ENCODE results near the gene CLDND1. TPM values are rescaled to one million over a fixed set of nuclear protein-coding genes. Genes with fewer than 3 reads are reported as not detected.

CLDND1 gene
- 142 and 143 TPM in 2 replicates for total RNA-seq

DNA sequence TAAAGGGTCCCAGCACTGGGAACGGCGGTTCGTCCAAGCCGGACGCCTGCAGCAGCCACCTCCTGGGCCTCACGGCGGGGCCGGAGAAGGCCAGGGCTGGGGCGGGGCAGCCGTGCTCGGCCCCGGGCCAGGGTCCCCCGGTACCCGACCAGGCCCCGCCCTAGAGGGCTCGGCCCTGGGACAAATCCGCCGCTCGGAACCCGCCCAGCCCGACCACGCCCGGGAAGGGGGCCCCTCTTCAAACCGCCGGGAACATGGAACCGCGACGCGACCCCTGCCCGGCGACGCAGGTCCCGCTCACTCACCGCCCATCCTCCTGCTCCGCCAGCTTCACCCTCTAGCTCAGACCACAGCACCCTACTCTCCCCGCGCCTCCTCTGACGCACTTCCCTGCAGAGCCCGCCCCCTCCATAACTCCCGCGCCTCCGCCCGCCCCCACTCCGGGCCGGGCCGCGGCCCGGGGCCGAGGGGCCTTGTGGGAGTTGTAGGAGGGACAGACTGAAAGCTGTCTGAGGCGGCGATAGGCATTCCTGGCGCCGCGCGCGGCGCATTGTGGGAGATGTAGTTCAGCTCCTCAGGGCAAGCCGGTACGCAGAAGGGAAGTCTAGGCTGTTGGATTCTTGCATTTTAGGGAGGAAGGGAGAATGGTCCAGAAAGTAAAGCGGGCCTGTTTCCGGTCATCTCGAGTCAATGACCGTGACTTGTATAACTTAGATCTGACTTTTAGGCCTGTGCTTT, at the start of gene CLDND1:
CLDND1 (minus strand) TSS at position 359 of the 738 bp plus-strand sequence. CDS start 1,478 bp downstream, outside the sequence.

GRCh38 chr3:98531622-98532274, 9.0 kb upstream of the CLDND1 start, which contains the start of gene GPR15:
TSS of gene GPR15 (plus strand) at chr3:98531978. CDS start at chr3:98532034, 56 bp downstream.

GRCh38 chr3:98497381-98497780, 25.3 kb downstream of the CLDND1 start, which contains the start of gene OR5K2:
TSS of gene OR5K2 (plus strand) at chr3:98497681. CDS start at chr3:98497681, 0 bp downstream.

Other genes with a start within 250 kb of the CLDND1 start
- not detected in 2 replicates for gene OR5H2, start 240.4 kb downstream of the CLDND1 start, total RNA-seq
- gene OR5K4, start 169.0 kb downstream of the CLDND1 start, total RNA-seq = not detected in 2 replicates
- gene OR5K3, start 132.2 kb downstream of the CLDND1 start, total RNA-seq = not detected in 2 replicates
- not detected in 2 replicates for gene OR5K1, start 59.7 kb downstream of the CLDND1 start, total RNA-seq
- gene OR5K2, start 25.2 kb downstream of the CLDND1 start, total RNA-seq = not detected in 2 replicates
- not detected in 2 replicates for gene GPR15, start 9.1 kb upstream of the CLDND1 start, total RNA-seq
- 50.6 and 62.9 TPM in 2 replicates for gene CPOX, start 70.7 kb upstream of the CLDND1 start, total RNA-seq
- 10.4 and 19.4 TPM in 2 replicates for gene ST3GAL6, start 240.4 kb upstream of the CLDND1 start, total RNA-seq

Measured in regular cardiac myocyte (primary cell).